ENCODE data around the gene CCNI2. TPM values are rescaled to one million over a fixed set of nuclear protein-coding genes. Genes with fewer than 3 reads are reported as not detected.
"Not testable (repeated sequence)": the region's sequence is repeated elsewhere in the genome, so short reads cannot be mapped to it uniquely, and the experiment has no call there.

Gene CCNI2
- polyA plus RNA-seq, 3 donors: 3.0 to 3.8 (median 3.7) TPM

DNA sequence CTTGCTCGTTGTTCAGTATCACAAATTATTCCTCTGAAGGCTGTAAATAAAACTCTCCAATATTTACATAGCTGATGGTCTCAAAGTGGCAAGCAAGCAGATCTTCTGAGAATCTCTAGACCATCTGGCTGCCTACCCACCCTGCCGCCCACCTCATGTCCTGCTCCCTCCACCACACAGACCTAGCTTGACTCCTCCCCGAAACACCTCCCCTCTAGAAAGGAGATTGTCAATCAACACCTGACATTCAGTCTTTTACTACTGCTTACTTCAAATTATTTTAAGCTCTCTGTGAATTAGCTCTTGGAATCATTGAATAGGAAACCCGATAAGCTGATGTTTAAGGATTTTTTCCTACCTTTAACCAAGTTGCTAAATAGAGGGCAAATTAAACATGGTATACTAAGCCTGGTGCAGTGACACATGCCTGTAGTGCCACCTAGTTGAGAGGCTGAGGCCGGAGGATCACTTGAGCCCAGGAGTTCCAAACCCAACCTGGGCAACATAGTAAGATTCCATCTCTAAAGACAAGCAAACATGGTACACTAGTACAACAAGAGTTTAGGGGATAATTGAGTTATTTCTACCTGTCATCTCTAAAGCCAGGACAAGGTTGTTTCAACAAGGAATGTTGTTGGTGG, 54.9 kb downstream of the CCNI2 start:
- no peak for DNase-seq (ENCODE audit: extremely low read depth in 1 of 11, low read depth in 9 of 11, low spot score in 4 of 11)

GRCh38 chr5:132802685-132803066, 55.5 kb downstream of the CCNI2 start:
- not testable (repeated sequence) for DNase-seq (ENCODE audit: extremely low read depth in 1 of 11, low read depth in 9 of 11, low spot score in 4 of 11)

Other genes starting within 250 kb of the CCNI2 start
- not detected for gene IL5, start 203.9 kb upstream of the CCNI2 start, polyA plus RNA-seq (ENCODE audit: insufficient read length in 3 of 3)
- 10 to 100 TPM; 36.6 to 49.9 (median 48.8) TPM for gene RAD50, start 190.4 kb upstream of the CCNI2 start, polyA plus RNA-seq (ENCODE audit: insufficient read length in 3 of 3)
- not detected for gene IL13, start 89.3 kb upstream of the CCNI2 start, polyA plus RNA-seq (ENCODE audit: insufficient read length in 3 of 3)
- under 1 TPM in 1 of 3 donors, not detected in 2; 0.38 TPM for gene IL4, start 73.4 kb upstream of the CCNI2 start, polyA plus RNA-seq (ENCODE audit: insufficient read length in 3 of 3)
- gene KIF3A, start 9.9 kb upstream of the CCNI2 start, polyA plus RNA-seq (ENCODE audit: insufficient read length in 3 of 3): 10 to 100 TPM; 20.8 to 24.6 (median 21.3) TPM
- 10 to 100 TPM; 78.6 to 82.1 (median 79.2) TPM for gene SEPTIN8, start 29.8 kb downstream of the CCNI2 start, polyA plus RNA-seq (ENCODE audit: insufficient read length in 3 of 3)
- gene SOWAHA, start 65.9 kb downstream of the CCNI2 start, polyA plus RNA-seq (ENCODE audit: insufficient read length in 3 of 3): 1 to 10 TPM; 3.0 to 5.3 (median 4.4) TPM
- gene SHROOM1, start 83.2 kb downstream of the CCNI2 start, polyA plus RNA-seq (ENCODE audit: insufficient read length in 3 of 3): 10 to 100 TPM; 10.8 to 26.7 (median 14.1) TPM
- gene GDF9, start 119.0 kb downstream of the CCNI2 start, polyA plus RNA-seq (ENCODE audit: insufficient read length in 3 of 3): 1 to 10 TPM; 1.3 to 2.1 (median 1.7) TPM
- gene UQCRQ, start 119.2 kb downstream of the CCNI2 start, polyA plus RNA-seq (ENCODE audit: insufficient read length in 3 of 3): 100 to 1,000 TPM; 202 to 236 (median 231) TPM
- gene LEAP2, start 126.2 kb downstream of the CCNI2 start, polyA plus RNA-seq (ENCODE audit: insufficient read length in 3 of 3): 1 to 10 TPM; 2.5 to 6.6 (median 5.7) TPM
- 10 to 100 TPM; 57.0 to 75.3 (median 69.6) TPM for gene AFF4, start 216.2 kb downstream of the CCNI2 start, polyA plus RNA-seq (ENCODE audit: insufficient read length in 3 of 3)